A673 (cell line): ENCODE results near the gene BFSP2. TPM values are rescaled to one million over a fixed set of nuclear protein-coding genes. Genes with fewer than 3 reads are reported as not detected.

Source experiments
- BruUV-seq: library from RNA; stranded (reverse); fragments of 400-500 nt; replicated peaks from 2 replicates; lab custom pipeline; 2021; lab: Mats Ljungman, UMichigan
- CTCF ChIA-PET: fragments of 300-600 bp; sonication (Branson Sonifier 250); formaldehyde crosslinking; loops from one replicate; lab custom pipeline; 2022; ENCODE audit warnings: antibody characterized with exemption; lab: Charles Lee
- POLR2A ChIA-PET: fragments of 300-600 bp; sonication (Branson Sonifier 250); formaldehyde crosslinking; loops from one replicate; lab custom pipeline; 2022; ENCODE audit warnings: antibody characterized with exemption; ENCODE audit not compliant: low non-redundant PET; lab: Charles Lee
- DNase-seq: peaks from one replicate; pipeline ENCODE4 v3.0.0-alpha.2; 2015; ENCODE audit warnings: low spot score
- H3K27ac ChIP-seq: fragments of 200-600 bp; sonication (generic); 2 replicates; pipeline ENCODE4 v1.5.1; 2016; ENCODE audit warnings: mixed run types, low read depth, mild to moderate bottlenecking, mixed read lengths, antibody characterized with exemption, low read length; ENCODE audit not compliant: poor library complexity, severe bottlenecking
- H3K27me3 ChIP-seq: fragments of 200-600 bp; sonication (generic); replicated peaks from 2 replicates; pipeline ENCODE4 v1.6.1; 2017; ENCODE audit warnings: mixed run types, low read depth, mild to moderate bottlenecking, mixed read lengths, antibody characterized with exemption, low read length; ENCODE audit not compliant: insufficient read depth, poor library complexity
- H3K36me3 ChIP-seq: fragments of 200-600 bp; sonication (generic); 2 replicates; pipeline ENCODE4 v1.6.1; 2016; ENCODE audit warnings: mixed run types, mild to moderate bottlenecking, mixed read lengths, antibody characterized with exemption, low read length; ENCODE audit not compliant: insufficient read depth, poor library complexity, severe bottlenecking
- H3K4me1 ChIP-seq: fragments of 200-600 bp; sonication (generic); 2 replicates; pipeline ENCODE4 v1.6.1; 2017; ENCODE audit warnings: mixed run types, mild to moderate bottlenecking, mixed read lengths, antibody characterized with exemption, low read length; ENCODE audit not compliant: insufficient read depth, poor library complexity, severe bottlenecking
- H3K4me3 ChIP-seq: fragments of 200-600 bp; sonication (generic); 2 replicates; pipeline ENCODE4 v1.5.1; 2016; ENCODE audit warnings: low read depth, mixed run types, mild to moderate bottlenecking, mixed read lengths, low read length; ENCODE audit not compliant: poor library complexity, severe bottlenecking
- H3K9me3 ChIP-seq: fragments of 200-600 bp; sonication (generic); 2 replicates; pipeline ENCODE4 v1.6.1; 2016; ENCODE audit warnings: mixed run types, low read depth, mild to moderate bottlenecking, mixed read lengths, antibody characterized with exemption, low read length; ENCODE audit not compliant: poor library complexity, severe bottlenecking
- CTCF ChIP-seq: fragments of 300-800, 200-600 bp; sonication (generic); conservative IDR thresholded peaks from 2 replicates; pipeline ENCODE4 v1.5.1; 2017; ENCODE audit warnings: low read depth, mild to moderate bottlenecking, antibody characterized with exemption, low read length, moderate library complexity, mixed read lengths
- EZH2 ChIP-seq: fragments of 200-600 bp; sonication (generic); IDR thresholded peaks from 2 replicates; pipeline ENCODE4 v1.6.1; 2017; ENCODE audit warnings: borderline replicate concordance, low read depth, mild to moderate bottlenecking, mixed read lengths, antibody characterized with exemption, low read length; ENCODE audit not compliant: poor library complexity, severe bottlenecking
- intact Hi-C: fragments of 100-400 bp; cut with micrococcal nuclease; formaldehyde crosslinking; loops from one replicate; pipeline ENCODE4 v1.10.0; 2022; ENCODE audit not compliant: unreplicated experiment
- total RNA-seq: library from RNA; stranded (reverse); gene quantifications from 2 replicates; pipeline ENCODE4 v1.2.3, GENCODE V29; 2021

Gene BFSP2
- total RNA-seq, 1 experiment from 2014 or later: not detected

- no TSS peak for BruUV-seq
- intact Hi-C loops: loop anchor here (5.0 kb wide), 1 partner anchor 91 kb away; no protein-coding TSS in a partner anchor
- DNase-seq: no peak
- no peaks in the 10 kb centered on the region for H3K4me1 ChIP-seq
- no peaks in the 10 kb centered on the region for H3K27me3 ChIP-seq
- no peak overlapping the region for H3K27ac ChIP-seq
- H3K4me3 ChIP-seq: no peak overlapping the region
- ChIA-PET CTCF (no interaction called here), POLR2A (no interaction called here)
- H3K36me3 ChIP-seq: no peaks in the 10 kb centered on the region
- TF ChIP-seq EZH2 (no peak), CTCF (no peak)
- H3K9me3 ChIP-seq: peaks cover 6% of the 10 kb centered on the region
Observed at GRCh38 chr3:133486658-133487057, 86.8 kb downstream of the BFSP2 start.

- Histone ChIP-seq H3K27me3 (no peaks in the 10 kb centered on the region), H3K4me3 (no peak overlapping the region), H3K27ac (no peak overlapping the region), H3K9me3 (peaks cover 6% of the 10 kb centered on the region), H3K36me3 (no peaks in the 10 kb centered on the region), H3K4me1 (no peaks in the 10 kb centered on the region)
- CTCF ChIA-PET: interaction anchor here (0.6 kb wide), 1 partner anchor 124 kb away, joined by 3 read pairs; no protein-coding TSS in a partner anchor
- BruUV-seq: no TSS peak
- no peak for DNase-seq
- intact Hi-C loops: loop anchor here (5.0 kb wide), 1 partner anchor 90 kb away; no protein-coding TSS in a partner anchor
- POLR2A ChIA-PET: no interaction called here
- no peak for TF ChIP-seq CTCF
- TF ChIP-seq EZH2: no peak
Observed at GRCh38 chr3:133487204-133487603, 87.3 kb downstream of the BFSP2 start.

- no TSS peak for BruUV-seq
- intact Hi-C loops: loop anchor here (5.0 kb wide), 1 partner anchor 89 kb away; no protein-coding TSS in a partner anchor
- CTCF ChIA-PET: interaction anchor here (0.6 kb wide), 1 partner anchor 124 kb away, joined by 3 read pairs; no protein-coding TSS in a partner anchor
- TF ChIP-seq CTCF: peak; percentile 57
- TF ChIP-seq EZH2: no peak
- no peaks in the 10 kb centered on the region for H3K27me3 ChIP-seq
- H3K9me3 ChIP-seq: peaks cover 6% of the 10 kb centered on the region
- no peaks in the 10 kb centered on the region for H3K36me3 ChIP-seq
- DNase-seq: peak; percentile 42
- no peaks in the 10 kb centered on the region for H3K4me1 ChIP-seq
- POLR2A ChIA-PET: interaction anchor here (0.8 kb wide), 1 partner anchor 1400 kb away, joined by 4 read pairs; no protein-coding TSS in a partner anchor
- no peak overlapping the region for H3K4me3 ChIP-seq
- no peak overlapping the region for H3K27ac ChIP-seq
Observed at GRCh38 chr3:133487920-133488540, 88.2 kb downstream of the BFSP2 start.
